SK-N-SH (cell line): ENCODE data around the gene TPCN2.

Experiments
- CHD2 ChIP-seq: fragments of 150-350 bp; IDR thresholded peaks from 2 replicates; pipeline ENCODE4 v1.6.1; 2018; ENCODE audit warnings: low read length; ENCODE audit not compliant: partially characterized antibody
- EP300 ChIP-seq, 2 experiments: IDR thresholded peaks; 2 replicates each; pipeline versions ENCODE4 v1.4.0 to v1.6.1; 2012; ENCODE audit warnings: borderline replicate concordance in 1 of 2, low read depth in 1 of 2, low read length in 1 of 2
- FOSL2 ChIP-seq: IDR thresholded peaks from 2 replicates; pipeline ENCODE4 v1.4.0; 2012; ENCODE audit warnings: low read depth, mild to moderate bottlenecking, moderate library complexity, borderline replicate concordance
- FOXM1 ChIP-seq: IDR thresholded peaks from 2 replicates; pipeline ENCODE4 v1.4.0; 2012; ENCODE audit warnings: low read depth, mild to moderate bottlenecking
- GABPA ChIP-seq: IDR thresholded peaks from 2 replicates; pipeline ENCODE4 v1.4.0; 2012; ENCODE audit warnings: low read depth, mild to moderate bottlenecking
- RAD21 ChIP-seq: IDR thresholded peaks from 2 replicates; pipeline ENCODE4 v1.6.1; 2012; ENCODE audit warnings: mild to moderate bottlenecking, low read length
- RCOR1 ChIP-seq: fragments of 150-350 bp; IDR thresholded peaks from 2 replicates; pipeline ENCODE4 v1.6.1; 2017; ENCODE audit warnings: antibody characterized with exemption, low read length
- SMC3 ChIP-seq: IDR thresholded peaks from 2 replicates; pipeline ENCODE4 v1.6.1; 2012; ENCODE audit warnings: low read depth, low read length, improper control_type of control experiment
- TAF1 ChIP-seq: IDR thresholded peaks from 2 replicates; pipeline ENCODE4 v1.6.1; 2012; ENCODE audit warnings: low read depth, mild to moderate bottlenecking, low read length, moderate library complexity, borderline replicate concordance
- USF2 ChIP-seq: fragments of 150-350 bp; IDR thresholded peaks from 2 replicates; pipeline ENCODE4 v1.6.1; 2017; ENCODE audit warnings: antibody characterized with exemption, low read length, low read depth, borderline replicate concordance
- ZBTB33 ChIP-seq: IDR thresholded peaks from 2 replicates; pipeline ENCODE4 v1.4.0; 2012; ENCODE audit warnings: low read depth, borderline replicate concordance
- TF ChIP-seq, protein P1 (sequence below): fragments of 200-600 bp; sonication (generic); IDR thresholded peaks from 2 replicates; pipeline ENCODE4 v1.6.1; 2017; ENCODE audit warnings: antibody characterized with exemption, mild to moderate bottlenecking, moderate library complexity
- TF ChIP-seq, protein P2 (sequence below): IDR thresholded peaks from 2 replicates; pipeline ENCODE4 v1.4.0; 2012; ENCODE audit warnings: low read depth

- TF ChIP-seq, protein P1, sequence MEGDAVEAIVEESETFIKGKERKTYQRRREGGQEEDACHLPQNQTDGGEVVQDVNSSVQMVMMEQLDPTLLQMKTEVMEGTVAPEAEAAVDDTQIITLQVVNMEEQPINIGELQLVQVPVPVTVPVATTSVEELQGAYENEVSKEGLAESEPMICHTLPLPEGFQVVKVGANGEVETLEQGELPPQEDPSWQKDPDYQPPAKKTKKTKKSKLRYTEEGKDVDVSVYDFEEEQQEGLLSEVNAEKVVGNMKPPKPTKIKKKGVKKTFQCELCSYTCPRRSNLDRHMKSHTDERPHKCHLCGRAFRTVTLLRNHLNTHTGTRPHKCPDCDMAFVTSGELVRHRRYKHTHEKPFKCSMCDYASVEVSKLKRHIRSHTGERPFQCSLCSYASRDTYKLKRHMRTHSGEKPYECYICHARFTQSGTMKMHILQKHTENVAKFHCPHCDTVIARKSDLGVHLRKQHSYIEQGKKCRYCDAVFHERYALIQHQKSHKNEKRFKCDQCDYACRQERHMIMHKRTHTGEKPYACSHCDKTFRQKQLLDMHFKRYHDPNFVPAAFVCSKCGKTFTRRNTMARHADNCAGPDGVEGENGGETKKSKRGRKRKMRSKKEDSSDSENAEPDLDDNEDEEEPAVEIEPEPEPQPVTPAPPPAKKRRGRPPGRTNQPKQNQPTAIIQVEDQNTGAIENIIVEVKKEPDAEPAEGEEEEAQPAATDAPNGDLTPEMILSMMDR: no peak
- TF ChIP-seq TAF1 (no peak), SMC3 (no peak), RCOR1 (no peak), RAD21 (no peak), CHD2 (no peak), GABPA (no peak), EP300 (IDR thresholded peaks at IDR 0.05; ENCODE audit: borderline replicate concordance in 1 of 2, low read depth in 1 of 2, low read length in 1 of 2) (no peak), ZBTB33 (no peak), FOSL2 (no peak), USF2 (no peak), FOXM1 (no peak)
- TF ChIP-seq, protein P2, sequence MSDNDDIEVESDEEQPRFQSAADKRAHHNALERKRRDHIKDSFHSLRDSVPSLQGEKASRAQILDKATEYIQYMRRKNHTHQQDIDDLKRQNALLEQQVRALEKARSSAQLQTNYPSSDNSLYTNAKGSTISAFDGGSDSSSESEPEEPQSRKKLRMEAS: no peak
Measured at GRCh38 chr11:69125861-69126260, 77.1 kb downstream of the TPCN2 start.
